ENCODE data around the gene SRXN1.

SRXN1 gene

GRCh38 chr20:675033-675452 lies 22.0 kb upstream of the SRXN1 start:
- no peak for DNase-seq

- DNase-seq = no peak
Measured at GRCh38 chr20:673603-674001, 20.6 kb upstream of the SRXN1 start.

DNA sequence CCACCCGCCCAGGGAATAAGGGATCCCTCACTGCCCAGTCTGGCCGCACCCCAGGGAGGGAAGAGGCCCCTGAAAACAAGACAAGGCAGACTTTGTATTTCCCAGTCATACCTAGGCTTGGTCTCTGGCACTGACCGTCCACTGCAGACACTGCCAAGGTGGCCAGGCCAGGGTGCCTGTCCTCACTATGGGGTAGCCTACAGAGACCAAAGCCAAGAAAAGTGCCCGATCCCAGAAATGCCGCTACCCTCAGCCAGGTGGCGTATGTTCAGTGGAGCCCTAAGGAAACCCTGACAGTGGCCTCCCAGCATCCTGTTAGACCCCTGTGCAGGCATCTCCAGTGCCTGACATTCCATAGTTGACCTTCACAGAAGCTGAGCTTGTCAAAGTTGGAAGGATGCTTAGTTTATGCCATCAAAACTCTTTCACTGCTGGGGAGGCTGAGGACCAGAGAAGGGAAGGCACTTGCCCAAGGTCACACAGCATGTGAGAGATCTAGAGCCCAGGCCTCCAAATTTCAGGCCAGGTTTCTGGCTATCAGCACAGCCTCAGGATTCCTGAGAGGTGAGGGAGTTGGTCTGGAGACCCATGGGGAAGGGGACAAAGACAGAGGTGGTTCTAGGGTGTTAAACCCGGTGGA lies 20.1 kb upstream of the SRXN1 start:
- DNase-seq = no peak

GRCh38 chr20:671252-672030 lies 18.4 kb upstream of the SRXN1 start:
- DNase-seq = no peak

DNA sequence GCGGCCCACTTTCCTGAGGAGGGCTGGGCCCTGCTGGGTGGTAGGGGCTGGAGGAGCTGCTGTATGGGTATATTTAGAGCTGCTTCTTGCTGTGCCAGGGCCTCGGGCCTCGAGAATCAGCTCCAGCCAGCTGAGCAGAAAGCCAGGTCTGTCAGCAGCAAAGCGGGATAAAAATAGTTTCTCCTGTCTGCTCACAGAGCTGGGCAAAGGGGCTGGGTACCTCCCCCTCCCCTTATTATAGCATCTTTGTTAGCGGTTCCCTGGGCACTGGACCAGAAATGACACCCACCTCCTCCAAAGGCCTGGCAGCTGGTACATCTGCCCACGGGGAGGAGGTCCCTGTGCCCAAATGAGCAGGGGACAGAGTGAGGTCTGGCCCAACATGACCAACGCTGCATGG lies 16.6 kb upstream of the SRXN1 start:
- no peak for DNase-seq

GRCh38 chr20:668638-669037 lies 15.6 kb upstream of the SRXN1 start:
- no peak for DNase-seq

- no peak for DNase-seq
Measured at GRCh38 chr20:668050-668449, 15.1 kb upstream of the SRXN1 start.

DNA sequence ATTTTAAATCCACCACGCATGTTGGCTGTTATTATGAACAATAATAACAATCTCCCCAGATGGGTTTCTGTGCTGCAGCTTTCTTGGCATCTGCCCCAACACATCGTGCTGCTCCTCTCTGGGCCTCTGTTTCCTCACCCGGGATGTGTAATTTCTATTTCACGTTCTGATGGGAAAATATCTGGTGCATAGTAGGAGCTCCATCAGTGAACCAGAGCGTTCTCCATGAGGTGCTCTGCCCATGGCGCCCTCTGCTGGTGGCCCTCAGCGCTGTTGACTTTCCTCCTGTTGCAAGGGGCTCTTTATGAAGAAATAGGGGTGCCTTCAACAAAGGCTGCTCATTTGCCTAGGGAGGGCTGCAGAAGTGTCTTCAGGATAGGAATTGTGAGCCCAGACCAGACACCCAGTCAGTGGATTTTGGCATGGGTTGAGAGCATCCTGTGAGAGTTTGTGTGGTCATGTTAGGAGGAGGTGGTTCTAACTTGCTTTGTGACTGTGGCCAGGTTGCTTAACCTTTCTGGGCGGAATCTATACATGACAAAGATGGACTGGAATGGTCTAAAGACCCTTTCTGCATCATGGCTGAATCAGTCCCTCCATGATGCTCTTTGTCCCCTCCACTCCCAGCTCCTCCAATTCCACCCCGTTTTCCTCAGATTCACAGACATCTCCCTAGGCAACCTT lies 14.5 kb upstream of the SRXN1 start:
- DNase-seq = peak; percentile 58 to 91

- DNase-seq = no peak
Measured at GRCh38 chr20:666877-667276, 13.9 kb upstream of the SRXN1 start.

- DNase-seq = no peak
Measured at GRCh38 chr20:665276-665675, 12.3 kb upstream of the SRXN1 start.

DNA sequence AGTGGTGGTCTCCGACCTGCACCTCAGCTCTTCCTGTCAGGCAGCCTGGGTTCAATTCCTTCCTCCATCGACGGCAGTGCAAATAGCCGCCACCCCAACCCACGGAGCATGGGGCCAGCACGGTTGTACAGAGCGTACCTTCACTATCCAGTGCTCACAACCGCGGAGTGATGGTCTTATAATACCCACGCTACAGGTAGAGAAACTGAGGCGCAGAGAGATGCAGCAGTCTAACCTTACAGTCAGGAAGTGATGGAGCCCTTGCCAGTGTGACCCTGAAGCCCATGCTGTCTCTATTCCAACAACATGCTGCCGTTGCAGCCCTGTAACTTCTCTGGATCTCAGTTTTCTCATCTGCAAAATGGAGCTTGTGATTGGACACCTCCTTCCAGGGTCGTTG lies 11.6 kb upstream of the SRXN1 start:
- DNase-seq = no peak

DNA sequence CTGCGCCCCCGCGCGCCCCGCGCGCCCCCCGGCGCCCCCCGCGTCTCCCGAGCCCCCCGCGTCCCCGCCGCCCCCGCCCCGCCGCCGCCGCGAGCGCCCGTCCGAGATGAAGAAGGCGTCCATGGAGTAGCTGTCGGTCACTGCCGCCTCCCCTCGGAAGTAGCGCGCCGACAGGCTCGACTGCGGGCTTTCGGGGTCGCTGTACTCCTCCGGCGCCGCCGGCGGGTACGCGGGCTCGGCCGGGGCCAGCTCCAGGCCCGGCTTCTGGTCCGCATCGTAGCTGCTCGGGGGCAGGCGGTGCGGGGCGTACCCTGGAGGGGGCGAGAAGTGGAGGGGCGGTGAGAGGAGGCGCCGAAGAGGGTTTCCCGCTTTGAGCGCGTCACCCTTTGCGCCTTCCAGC lies 11.2 kb upstream of the SRXN1 start:
- DNase-seq = no peak

- no peak for DNase-seq
Measured at GRCh38 chr20:663315-664090, 10.5 kb upstream of the SRXN1 start.

DNA sequence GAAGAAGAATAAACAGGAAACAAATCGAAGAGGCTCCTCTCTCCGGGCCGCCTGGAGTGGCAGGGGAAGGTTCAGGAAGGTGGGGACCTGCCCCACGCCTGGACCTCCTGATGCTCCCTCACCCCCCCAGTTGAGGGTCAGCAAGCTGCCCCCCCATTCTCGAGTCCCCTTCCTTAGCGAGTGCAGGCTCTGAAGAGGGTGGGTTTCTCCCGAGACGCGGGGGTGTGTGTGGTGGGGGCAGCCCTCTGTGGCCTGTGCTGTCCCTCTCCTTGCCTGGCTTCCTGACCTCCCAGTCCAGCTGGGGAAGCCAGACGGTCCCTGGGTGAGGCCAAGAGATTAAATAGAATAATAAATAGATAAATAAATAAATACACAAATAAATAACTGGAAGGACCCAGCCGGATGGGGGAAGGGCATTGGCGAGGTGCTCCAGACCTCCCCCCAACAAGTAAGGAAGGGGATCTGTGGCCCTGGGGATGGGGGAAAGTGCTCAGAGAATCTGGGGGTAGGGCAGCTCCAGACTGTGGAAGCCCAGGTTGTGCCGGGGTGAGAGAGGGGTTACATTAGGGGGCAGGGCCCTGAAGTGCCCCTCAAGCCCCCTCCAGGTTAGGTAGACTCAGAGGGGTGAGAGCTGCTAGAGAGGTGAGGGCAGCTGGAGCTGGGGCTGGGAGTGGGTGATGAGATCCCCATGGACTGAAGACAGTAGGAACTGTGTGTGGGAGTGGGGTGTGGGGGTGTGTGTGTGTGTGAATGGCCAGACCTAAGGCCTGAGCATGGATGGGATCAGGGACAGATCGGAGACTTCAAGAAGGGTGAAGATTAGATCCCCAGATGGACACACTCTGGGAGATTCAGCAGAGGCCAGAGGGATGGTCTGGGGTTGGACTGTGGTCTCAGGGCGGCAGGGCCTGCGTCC lies 9.5 kb upstream of the SRXN1 start:
- DNase-seq = no peak

DNA sequence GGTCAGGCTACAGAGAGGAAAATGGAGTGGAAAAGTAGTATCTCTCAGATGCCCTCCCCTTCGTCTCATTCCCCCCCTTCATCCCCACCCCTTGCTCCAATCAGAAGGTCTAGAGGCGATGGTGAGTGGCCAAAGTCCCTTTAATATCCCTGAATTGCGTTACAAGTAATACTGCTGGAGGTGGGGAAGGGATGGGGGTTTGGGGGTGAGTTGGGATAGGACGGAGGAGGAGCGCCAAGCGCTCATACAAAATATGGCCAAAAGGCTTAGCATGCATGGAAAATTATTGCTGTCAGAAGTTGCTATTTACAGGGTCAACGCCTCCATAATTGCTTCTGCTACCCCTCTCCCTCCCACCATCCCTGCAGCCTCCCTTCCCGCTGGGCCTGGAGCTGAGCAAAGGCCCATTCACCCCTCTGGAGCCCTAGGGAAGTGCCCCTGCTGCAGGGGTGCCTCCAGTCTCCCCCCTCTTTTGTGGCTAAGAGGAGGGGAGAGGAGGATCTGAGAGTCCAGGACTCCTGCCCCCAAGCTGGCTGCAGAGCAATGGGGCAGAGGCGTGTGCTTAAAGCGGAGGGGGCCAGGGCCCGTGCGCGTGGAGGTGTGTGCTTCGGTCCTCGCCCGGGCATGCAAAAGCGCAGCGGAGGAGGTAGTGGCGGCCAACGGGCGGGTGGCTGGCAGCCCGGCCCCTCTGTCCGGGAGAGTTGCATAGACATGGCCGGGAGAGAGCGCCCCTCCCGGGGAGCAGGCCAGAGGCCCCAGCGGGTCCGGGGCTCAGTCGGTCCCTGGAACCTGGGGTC lies 8.7 kb upstream of the SRXN1 start:
- DNase-seq = no peak

DNA sequence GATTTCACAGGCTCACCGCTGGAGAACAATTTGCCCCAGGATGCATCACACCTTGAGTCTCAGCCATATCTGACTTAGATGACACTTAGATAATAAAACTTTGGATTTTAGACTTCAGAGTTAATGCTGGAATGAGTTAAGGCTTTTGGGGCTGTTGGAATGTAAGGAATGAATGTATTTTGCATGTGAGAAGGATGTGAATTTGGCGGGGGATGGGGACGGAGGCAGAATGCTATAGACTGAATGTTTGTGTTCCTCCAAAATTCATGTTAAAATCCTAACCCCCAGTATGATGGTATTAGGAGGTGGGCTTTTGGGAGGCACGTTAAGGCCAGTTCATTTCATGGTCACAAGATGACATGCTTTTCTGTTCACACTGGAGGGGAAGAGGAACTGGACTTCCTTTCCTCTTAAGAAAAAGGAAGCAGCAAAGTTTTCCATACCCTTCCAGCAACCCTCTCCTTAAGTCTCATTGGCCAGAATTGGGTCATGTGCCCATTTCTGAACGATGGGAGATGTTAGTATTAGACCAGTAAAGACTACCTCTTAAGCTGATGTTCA lies 5.8 kb upstream of the SRXN1 start:
- DNase-seq = peak; percentile 37 to 54

GRCh38 chr20:658202-658601 lies 5.2 kb upstream of the SRXN1 start:
- DNase-seq = no peak

DNA sequence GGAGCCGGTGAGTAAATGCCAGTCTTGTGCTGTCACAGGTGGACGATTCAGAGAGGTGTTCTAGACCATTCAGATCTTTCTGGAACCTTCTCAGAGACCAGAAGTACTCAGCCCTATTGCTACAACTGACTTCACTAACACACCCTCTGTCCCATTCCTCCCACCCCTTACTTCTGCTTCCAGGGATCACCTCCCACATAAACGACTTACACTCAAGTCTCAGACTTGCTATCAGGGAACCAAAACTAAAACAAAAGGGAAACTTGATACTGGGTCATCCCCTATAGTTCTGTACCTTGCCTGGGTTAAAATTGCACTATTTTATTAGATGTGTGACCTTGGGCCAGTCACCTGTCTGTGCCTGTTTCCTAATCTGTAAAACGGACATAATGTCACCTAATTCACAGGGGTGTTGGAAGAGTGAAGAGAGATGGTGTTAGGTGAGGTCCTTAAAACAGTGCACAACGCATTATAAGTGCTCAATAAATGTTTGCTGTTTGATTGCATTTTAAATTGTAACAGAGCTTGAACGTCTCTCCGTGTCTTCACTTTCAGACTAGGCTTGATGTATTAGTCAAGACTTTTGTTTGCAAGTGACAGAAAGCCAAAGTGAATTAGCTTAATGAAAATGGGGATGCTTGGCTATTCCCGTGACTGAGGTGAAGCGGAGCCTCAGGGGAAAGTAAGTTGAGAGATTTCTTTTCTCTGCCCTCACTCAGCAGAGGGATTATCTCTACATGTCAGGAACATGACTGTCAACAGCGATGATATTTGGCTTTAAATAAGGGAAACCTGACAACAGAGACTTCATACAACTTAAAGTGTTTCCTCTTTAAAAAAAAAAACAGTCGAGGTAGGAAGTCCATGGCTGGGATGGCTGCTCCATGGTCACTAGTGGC lies 3.0 kb upstream of the SRXN1 start:
- DNase-seq = peak; percentile 74 to 92

DNA sequence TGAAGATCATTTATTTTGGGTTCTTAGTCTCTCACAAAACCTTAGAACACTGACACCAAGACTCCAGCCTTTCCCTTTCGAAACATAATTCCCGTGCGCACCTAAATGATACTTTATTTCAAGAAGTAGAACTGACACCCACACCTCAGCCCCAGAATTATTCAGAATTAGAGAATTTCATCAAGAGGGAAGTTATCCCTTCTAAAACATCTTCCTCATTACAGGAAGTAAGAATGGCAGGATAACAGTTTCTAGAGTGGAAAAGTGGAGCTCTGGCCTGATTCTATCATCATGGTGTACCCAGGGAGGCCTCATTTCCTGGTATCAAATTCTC lies 1.4 kb upstream of the SRXN1 start:
- DNase-seq = peak; percentile 54 to 63
